HEK293 (cell line): ENCODE measurements around the gene ZNF541.
"Not testable (repeated sequence)": the region's sequence is repeated elsewhere in the genome, so short reads cannot be mapped to it uniquely, and the experiment has no call there.

ENCODE experiments used
- CTCF ChIA-PET: fragments of 350-600 bp; formaldehyde crosslinking; extraction: SDS; loops from one replicate; lab custom pipeline; 2021; ENCODE audit warnings: antibody characterized with exemption; lab: Yijun Ruan, JAX
- POLR2A ChIA-PET: fragments of 300-600 bp; formaldehyde crosslinking; extraction: SDS; loops from one replicate; lab custom pipeline; 2020; ENCODE audit warnings: antibody characterized with exemption, inconsistent platforms; lab: Yijun Ruan, JAX
- H3K27ac ChIP-seq: fragments of 200-500 bp; sonication (Bioruptor generic); 2 replicates; pipeline ENCODE4 v1.5.1; 2014; ENCODE audit warnings: low read depth, low read length, control low read depth, inconsistent platforms; ENCODE audit errors: extremely low read depth
- H3K36me3 ChIP-seq, 2 experiments: fragments of 200-500 bp in 1 of 2; sonication (Bioruptor generic) in 1 of 2; 1 replicate in 1 of 2; 2 replicates in 1 of 2; pipeline ENCODE4 v1.5.1; 2014 to 2017; ENCODE audit warnings: inconsistent platforms in 2 of 2, low read length in 2 of 2; ENCODE audit not compliant: control insufficient read depth in 2 of 2, insufficient read depth in 1 of 2
- H3K4me1 ChIP-seq: fragments of 200-500 bp; sonication (Bioruptor generic); 2 replicates; pipeline ENCODE4 v1.5.1; 2014; ENCODE audit warnings: mild to moderate bottlenecking, low read length, inconsistent platforms; ENCODE audit not compliant: control insufficient read depth, insufficient read depth
- H3K4me3 ChIP-seq: 2 replicates; pipeline ENCODE4 v1.5.1; 2011; ENCODE audit warnings: low read depth, mild to moderate bottlenecking, control low read depth, low read length, moderate library complexity
- H3K9me3 ChIP-seq: fragments of 200-500 bp; sonication (Bioruptor generic); 2 replicates; pipeline ENCODE4 v1.5.1; 2014; ENCODE audit warnings: low read depth, low read length, inconsistent platforms; ENCODE audit not compliant: control insufficient read depth, insufficient read depth
- KLF8 ChIP-seq: fragments of 450-650 bp; formaldehyde crosslinking; IDR thresholded peaks from 2 replicates; pipeline ENCODE4 v1.5.1; 2016; ENCODE audit warnings: missing biosample characterization, missing genetic modification characterization
- MZF1 ChIP-seq: fragments of 450-650 bp; formaldehyde crosslinking; IDR thresholded peaks from 2 replicates; pipeline ENCODE4 v1.5.1; 2017; ENCODE audit warnings: missing biosample characterization, missing genetic modification characterization, borderline replicate concordance
- ZNF274 ChIP-seq, 2 experiments: fragments of 200-500 bp in 1 of 2; fragments of 450-650 bp in 1 of 2; sonication (Bioruptor generic) in 1 of 2; formaldehyde crosslinking in 1 of 2; IDR thresholded peaks; 2 replicates each; pipeline versions ENCODE4 v1.5.1 to v1.6.1; 2014 to 2016; ENCODE audit warnings: borderline replicate concordance in 1 of 2, inconsistent platforms in 1 of 2, low read length in 1 of 2, missing biosample characterization in 1 of 2, missing genetic modification characterization in 1 of 2
- ZNF292 ChIP-seq: fragments of 450-650 bp; formaldehyde crosslinking; IDR thresholded peaks from 2 replicates; pipeline ENCODE4 v1.5.1; 2016; ENCODE audit warnings: low read depth, missing biosample characterization, missing genetic modification characterization, borderline replicate concordance
- ZNF394 ChIP-seq: fragments of 450-650 bp; formaldehyde crosslinking; IDR thresholded peaks from 2 replicates; pipeline ENCODE4 v1.5.1; 2016; ENCODE audit warnings: missing biosample characterization, missing genetic modification characterization, mild to moderate bottlenecking, moderate library complexity, borderline replicate concordance
- ZNF530 ChIP-seq: fragments of 450-650 bp; formaldehyde crosslinking; IDR thresholded peaks from 2 replicates; pipeline ENCODE4 v1.5.1; 2016; ENCODE audit warnings: low read depth, missing biosample characterization, missing genetic modification characterization
- ZNF555 ChIP-seq: fragments of 450-650 bp; formaldehyde crosslinking; conservative IDR thresholded peaks from 2 replicates; pipeline ENCODE4 v1.5.1; 2017; ENCODE audit warnings: missing biosample characterization, mild to moderate bottlenecking, missing genetic modification characterization, inconsistent platforms
- ZNF571 ChIP-seq: fragments of 450-650 bp; formaldehyde crosslinking; IDR thresholded peaks from 2 replicates; pipeline ENCODE4 v1.5.0; 2017; ENCODE audit warnings: missing biosample characterization, missing genetic modification characterization
- ZNF623 ChIP-seq: fragments of 450-650 bp; formaldehyde crosslinking; IDR thresholded peaks from 2 replicates; pipeline ENCODE4 v1.5.1; 2016; ENCODE audit warnings: missing biosample characterization, missing genetic modification characterization
- TF ChIP-seq, protein P1 (sequence below): fragments of 450-650 bp; formaldehyde crosslinking; IDR thresholded peaks from 2 replicates; pipeline ENCODE4 v1.5.1; 2016; ENCODE audit warnings: missing biosample characterization, missing genetic modification characterization
- TF ChIP-seq, protein P2 (sequence below): fragments of 450-650 bp; formaldehyde crosslinking; IDR thresholded peaks from 2 replicates; pipeline ENCODE4 v1.5.1; 2016; ENCODE audit warnings: missing biosample characterization, missing genetic modification characterization
- TF ChIP-seq, protein P3 (sequence below): fragments of 450-650 bp; formaldehyde crosslinking; IDR thresholded peaks from 2 replicates; pipeline ENCODE4 v1.5.1; 2016; ENCODE audit warnings: missing biosample characterization, missing genetic modification characterization
- TF ChIP-seq, protein P4 (sequence below): fragments of 450-650 bp; formaldehyde crosslinking; IDR thresholded peaks from 2 replicates; pipeline ENCODE4 v1.5.1; 2016; ENCODE audit warnings: missing biosample characterization, missing genetic modification characterization
- TF ChIP-seq, protein P5 (sequence below): fragments of 450-650 bp; formaldehyde crosslinking; IDR thresholded peaks from 2 replicates; pipeline ENCODE4 v1.5.1; 2016; ENCODE audit warnings: missing biosample characterization, missing genetic modification characterization
- TF ChIP-seq, protein P6 (sequence below): fragments of 450-650 bp; IDR thresholded peaks from 2 replicates; pipeline ENCODE4 v1.5.1; 2018; ENCODE audit warnings: missing biosample characterization, mild to moderate bottlenecking, missing genetic modification characterization

ZNF541 gene

DNA sequence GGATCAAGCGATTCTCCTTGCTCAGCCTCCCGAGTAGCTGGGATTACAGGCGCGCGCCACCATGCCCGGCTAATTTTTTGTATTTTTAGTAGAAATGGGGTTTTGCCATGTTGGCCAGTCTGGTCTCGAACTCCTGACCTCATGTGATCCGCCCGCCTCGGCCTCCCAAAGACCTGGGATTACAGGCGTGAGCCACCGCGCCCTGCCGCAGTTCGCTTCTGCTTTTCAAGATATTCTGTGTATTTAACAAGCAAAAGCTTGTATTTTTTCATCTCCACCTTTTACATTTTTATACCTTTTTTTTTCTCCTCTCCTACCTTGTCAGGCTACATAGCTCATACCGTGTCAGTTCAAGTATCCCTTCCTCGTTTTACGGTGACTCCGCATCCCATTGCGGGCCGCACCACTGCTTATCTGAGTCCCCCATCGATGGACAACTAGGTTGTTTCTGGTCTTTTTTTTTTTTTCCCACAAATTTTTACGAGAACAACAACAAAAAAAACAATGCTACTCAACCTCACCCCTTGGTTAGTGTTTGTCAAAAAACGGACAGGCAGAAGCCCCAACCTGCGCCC is 26.8 kb upstream of the ZNF541 start:
- peaks cover 11% of the 10 kb centered on the region for H3K4me1 ChIP-seq
- TF ChIP-seq MZF1 (tag by site-specific recombination) (peak; percentile 100), ZNF623 (tag by site-specific recombination) (0 out of 2 replicates have a peak, but pooled peaks have one; percentile 19), ZNF274 (tag by site-specific recombination; IDR thresholded peaks at IDR 0.05; ENCODE audit: borderline replicate concordance) (0 out of 2 replicates have a peak, but pooled peaks have one; percentile 53)
- TF ChIP-seq, protein P1, sequence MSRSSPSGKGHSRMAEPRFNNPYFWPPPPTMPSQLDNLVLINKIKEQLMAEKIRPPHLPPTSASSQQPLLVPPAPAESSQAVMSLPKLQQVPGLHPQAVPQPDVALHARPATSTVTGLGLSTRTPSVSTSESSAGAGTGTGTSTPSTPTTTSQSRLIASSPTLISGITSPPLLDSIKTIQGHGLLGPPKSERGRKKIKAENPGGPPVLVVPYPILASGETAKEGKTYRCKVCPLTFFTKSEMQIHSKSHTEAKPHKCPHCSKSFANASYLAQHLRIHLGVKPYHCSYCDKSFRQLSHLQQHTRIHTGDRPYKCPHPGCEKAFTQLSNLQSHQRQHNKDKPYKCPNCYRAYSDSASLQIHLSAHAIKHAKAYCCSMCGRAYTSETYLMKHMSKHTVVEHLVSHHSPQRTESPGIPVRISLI (tag by site-specific recombination) = peak; percentile 38; the same call in 1 of the 2 replicates
- TF ChIP-seq, protein P2, sequence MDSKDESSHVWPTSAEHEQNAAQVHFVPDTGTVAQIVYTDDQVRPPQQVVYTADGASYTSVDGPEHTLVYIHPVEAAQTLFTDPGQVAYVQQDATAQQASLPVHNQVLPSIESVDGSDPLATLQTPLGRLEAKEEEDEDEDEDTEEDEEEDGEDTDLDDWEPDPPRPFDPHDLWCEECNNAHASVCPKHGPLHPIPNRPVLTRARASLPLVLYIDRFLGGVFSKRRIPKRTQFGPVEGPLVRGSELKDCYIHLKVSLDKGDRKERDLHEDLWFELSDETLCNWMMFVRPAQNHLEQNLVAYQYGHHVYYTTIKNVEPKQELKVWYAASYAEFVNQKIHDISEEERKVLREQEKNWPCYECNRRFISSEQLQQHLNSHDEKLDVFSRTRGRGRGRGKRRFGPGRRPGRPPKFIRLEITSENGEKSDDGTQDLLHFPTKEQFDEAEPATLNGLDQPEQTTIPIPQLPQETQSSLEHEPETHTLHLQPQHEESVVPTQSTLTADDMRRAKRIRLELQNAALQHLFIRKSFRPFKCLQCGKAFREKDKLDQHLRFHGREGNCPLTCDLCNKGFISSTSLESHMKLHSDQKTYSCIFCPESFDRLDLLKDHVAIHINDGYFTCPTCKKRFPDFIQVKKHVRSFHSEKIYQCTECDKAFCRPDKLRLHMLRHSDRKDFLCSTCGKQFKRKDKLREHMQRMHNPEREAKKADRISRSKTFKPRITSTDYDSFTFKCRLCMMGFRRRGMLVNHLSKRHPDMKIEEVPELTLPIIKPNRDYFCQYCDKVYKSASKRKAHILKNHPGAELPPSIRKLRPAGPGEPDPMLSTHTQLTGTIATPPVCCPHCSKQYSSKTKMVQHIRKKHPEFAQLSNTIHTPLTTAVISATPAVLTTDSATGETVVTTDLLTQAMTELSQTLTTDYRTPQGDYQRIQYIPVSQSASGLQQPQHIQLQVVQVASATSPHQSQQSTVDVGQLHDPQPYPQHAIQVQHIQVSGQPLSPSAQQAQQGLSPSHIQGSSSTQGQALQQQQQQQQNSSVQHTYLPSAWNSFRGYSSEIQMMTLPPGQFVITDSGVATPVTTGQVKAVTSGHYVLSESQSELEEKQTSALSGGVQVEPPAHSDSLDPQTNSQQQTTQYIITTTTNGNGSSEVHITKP (tag by site-specific recombination) = peak; percentile 45
- TF ChIP-seq, protein P3, sequence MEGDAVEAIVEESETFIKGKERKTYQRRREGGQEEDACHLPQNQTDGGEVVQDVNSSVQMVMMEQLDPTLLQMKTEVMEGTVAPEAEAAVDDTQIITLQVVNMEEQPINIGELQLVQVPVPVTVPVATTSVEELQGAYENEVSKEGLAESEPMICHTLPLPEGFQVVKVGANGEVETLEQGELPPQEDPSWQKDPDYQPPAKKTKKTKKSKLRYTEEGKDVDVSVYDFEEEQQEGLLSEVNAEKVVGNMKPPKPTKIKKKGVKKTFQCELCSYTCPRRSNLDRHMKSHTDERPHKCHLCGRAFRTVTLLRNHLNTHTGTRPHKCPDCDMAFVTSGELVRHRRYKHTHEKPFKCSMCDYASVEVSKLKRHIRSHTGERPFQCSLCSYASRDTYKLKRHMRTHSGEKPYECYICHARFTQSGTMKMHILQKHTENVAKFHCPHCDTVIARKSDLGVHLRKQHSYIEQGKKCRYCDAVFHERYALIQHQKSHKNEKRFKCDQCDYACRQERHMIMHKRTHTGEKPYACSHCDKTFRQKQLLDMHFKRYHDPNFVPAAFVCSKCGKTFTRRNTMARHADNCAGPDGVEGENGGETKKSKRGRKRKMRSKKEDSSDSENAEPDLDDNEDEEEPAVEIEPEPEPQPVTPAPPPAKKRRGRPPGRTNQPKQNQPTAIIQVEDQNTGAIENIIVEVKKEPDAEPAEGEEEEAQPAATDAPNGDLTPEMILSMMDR (tag by site-specific recombination) = peak; percentile 10; the same call in 1 of the 2 replicates
- H3K9me3 ChIP-seq; H3K36me3 ChIP-seq; TF ChIP-seq ZNF274 (IDR thresholded peaks at IDR 0.05; ENCODE audit: low read length): not testable (repeated sequence)
- H3K4me3 ChIP-seq = peak overlapping the region; percentile 49
- CTCF ChIA-PET = interaction anchor here (0.6 to 1.3 kb wide), 4 partner anchors 12 to 163 kb away, joined by 3 to 6 read pairs (median 5); partner anchors contain the start of gene NAPA
- H3K27ac ChIP-seq = peak overlapping the region; percentile 69
- POLR2A ChIA-PET = interaction anchor here (0.6 to 3.7 kb wide), 13 partner anchors 8 to 959 kb away, joined by 3 to 27 read pairs (median 4); partner anchors contain the start of genes BICRA, KPTN and NAPA

DNA sequence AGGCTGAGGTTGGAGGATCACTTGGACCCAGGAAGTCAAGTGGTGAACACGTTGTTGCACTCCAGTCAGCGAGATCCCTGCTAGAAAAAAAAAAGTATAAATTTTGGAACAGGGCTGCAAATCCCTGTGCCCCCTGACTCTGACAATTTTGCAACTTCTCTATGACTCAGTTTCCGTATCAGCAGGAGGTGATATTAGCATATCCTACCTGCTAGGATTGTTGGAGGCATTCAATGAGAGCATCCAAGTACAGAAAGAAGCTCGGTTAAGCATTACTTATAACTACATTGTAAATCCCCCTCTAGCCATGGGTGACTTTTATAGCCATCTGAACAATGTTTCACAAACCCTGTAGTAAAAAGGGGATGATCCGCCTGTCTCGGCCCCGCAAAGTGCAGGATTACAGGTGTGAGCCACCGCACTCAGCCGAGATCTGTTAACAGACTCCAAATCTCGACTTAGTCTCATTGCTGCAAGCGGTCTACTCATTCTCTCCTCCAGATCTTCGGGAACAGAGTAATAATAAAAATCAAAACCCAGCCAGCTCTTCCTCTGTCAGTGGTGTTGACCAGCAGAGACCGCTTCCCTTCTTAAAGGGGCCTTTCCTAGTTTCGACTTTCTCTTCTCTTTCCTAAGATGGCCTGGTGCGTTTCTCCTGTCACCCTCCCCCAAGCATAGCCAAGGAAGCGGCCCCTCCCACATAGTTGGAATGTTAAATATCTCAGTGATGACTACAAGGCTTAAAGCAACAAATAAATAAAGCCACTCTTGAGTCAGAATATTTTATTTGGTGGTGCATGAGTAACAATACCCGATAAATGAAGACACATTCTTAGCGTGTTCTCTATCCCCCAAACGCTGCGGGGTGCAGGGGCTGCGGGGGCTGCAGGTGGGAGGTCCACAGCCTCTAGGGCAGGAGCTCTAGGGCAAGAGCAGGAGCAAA is 25.7 kb upstream of the ZNF541 start:
- CTCF ChIA-PET = interaction anchor here (0.6 to 1.3 kb wide), 2 partner anchors 83 to 697 kb away, joined by 3 to 5 read pairs; partner anchors contain the start of gene NAPA
- H3K27ac ChIP-seq = peak overlapping the region; percentile 18
- no peak for TF ChIP-seq ZNF530 (tag by site-specific recombination)
- TF ChIP-seq KLF8 = peak; percentile 70; the same call in 1 of the 2 replicates
- no peak for TF ChIP-seq ZNF394 (tag by site-specific recombination)
- TF ChIP-seq, protein P4, sequence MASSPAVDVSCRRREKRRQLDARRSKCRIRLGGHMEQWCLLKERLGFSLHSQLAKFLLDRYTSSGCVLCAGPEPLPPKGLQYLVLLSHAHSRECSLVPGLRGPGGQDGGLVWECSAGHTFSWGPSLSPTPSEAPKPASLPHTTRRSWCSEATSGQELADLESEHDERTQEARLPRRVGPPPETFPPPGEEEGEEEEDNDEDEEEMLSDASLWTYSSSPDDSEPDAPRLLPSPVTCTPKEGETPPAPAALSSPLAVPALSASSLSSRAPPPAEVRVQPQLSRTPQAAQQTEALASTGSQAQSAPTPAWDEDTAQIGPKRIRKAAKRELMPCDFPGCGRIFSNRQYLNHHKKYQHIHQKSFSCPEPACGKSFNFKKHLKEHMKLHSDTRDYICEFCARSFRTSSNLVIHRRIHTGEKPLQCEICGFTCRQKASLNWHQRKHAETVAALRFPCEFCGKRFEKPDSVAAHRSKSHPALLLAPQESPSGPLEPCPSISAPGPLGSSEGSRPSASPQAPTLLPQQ (tag by site-specific recombination) = peak; percentile 99
- TF ChIP-seq, protein P5, sequence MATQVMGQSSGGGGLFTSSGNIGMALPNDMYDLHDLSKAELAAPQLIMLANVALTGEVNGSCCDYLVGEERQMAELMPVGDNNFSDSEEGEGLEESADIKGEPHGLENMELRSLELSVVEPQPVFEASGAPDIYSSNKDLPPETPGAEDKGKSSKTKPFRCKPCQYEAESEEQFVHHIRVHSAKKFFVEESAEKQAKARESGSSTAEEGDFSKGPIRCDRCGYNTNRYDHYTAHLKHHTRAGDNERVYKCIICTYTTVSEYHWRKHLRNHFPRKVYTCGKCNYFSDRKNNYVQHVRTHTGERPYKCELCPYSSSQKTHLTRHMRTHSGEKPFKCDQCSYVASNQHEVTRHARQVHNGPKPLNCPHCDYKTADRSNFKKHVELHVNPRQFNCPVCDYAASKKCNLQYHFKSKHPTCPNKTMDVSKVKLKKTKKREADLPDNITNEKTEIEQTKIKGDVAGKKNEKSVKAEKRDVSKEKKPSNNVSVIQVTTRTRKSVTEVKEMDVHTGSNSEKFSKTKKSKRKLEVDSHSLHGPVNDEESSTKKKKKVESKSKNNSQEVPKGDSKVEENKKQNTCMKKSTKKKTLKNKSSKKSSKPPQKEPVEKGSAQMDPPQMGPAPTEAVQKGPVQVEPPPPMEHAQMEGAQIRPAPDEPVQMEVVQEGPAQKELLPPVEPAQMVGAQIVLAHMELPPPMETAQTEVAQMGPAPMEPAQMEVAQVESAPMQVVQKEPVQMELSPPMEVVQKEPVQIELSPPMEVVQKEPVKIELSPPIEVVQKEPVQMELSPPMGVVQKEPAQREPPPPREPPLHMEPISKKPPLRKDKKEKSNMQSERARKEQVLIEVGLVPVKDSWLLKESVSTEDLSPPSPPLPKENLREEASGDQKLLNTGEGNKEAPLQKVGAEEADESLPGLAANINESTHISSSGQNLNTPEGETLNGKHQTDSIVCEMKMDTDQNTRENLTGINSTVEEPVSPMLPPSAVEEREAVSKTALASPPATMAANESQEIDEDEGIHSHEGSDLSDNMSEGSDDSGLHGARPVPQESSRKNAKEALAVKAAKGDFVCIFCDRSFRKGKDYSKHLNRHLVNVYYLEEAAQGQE = no peak
- TF ChIP-seq ZNF292 = no peak
- no peak for TF ChIP-seq ZNF571 (tag by site-specific recombination)
- no peak for TF ChIP-seq ZNF555 (tag by site-specific recombination)
- TF ChIP-seq, protein P6, sequence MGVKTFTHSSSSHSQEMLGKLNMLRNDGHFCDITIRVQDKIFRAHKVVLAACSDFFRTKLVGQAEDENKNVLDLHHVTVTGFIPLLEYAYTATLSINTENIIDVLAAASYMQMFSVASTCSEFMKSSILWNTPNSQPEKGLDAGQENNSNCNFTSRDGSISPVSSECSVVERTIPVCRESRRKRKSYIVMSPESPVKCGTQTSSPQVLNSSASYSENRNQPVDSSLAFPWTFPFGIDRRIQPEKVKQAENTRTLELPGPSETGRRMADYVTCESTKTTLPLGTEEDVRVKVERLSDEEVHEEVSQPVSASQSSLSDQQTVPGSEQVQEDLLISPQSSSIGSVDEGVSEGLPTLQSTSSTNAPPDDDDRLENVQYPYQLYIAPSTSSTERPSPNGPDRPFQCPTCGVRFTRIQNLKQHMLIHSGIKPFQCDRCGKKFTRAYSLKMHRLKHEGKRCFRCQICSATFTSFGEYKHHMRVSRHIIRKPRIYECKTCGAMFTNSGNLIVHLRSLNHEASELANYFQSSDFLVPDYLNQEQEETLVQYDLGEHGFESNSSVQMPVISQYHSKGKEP = no peak

More for the DNA sequence above, 25.7 kb upstream of the ZNF541 start:
- peak overlapping the region; percentile 28 for H3K4me3 ChIP-seq
- H3K36me3 ChIP-seq = no peaks in the 10 kb centered on the region
- H3K9me3 ChIP-seq = no peaks in the 10 kb centered on the region
- peaks cover 11% of the 10 kb centered on the region for H3K4me1 ChIP-seq
- POLR2A ChIA-PET = interaction anchor here (1.1 to 3.7 kb wide), 3 partner anchors 12 to 162 kb away, joined by 3 to 27 read pairs (median 4); no protein-coding TSS in a partner anchor
